C1 segment of cervical spinal cord (tissue), 14 donors: ENCODE results near the gene CHRNA4.
"Not testable (repeated sequence)": the region's sequence is repeated elsewhere in the genome, so short reads cannot be mapped to it uniquely, and the experiment has no call there.

Experiments
- DNase-seq, 14 donors: peaks; one replicate each; lab custom pipeline; 2025; lab: John Stamatoyannopoulos, UW

CHRNA4 gene

DNA sequence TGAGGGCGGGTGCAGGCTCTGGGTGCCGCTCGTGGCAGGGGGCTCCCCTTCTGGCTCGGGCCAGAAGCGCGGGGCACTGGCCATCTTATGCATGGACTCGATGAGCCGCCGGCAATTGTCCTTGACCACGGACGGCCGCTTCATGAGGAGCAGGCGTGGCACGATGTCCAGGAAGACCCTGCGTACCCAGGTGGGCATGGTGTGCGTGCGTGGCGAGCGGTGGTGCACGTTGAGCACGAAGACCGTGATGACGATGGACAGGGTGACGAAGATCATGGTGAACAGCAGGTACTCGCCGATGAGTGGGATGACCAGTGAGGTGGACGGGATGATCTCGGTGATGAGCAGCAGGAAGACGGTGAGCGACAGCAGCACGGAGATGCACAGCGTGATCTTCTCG is 11.0 kb downstream of the CHRNA4 start:
- DNase-seq: no peak

DNA sequence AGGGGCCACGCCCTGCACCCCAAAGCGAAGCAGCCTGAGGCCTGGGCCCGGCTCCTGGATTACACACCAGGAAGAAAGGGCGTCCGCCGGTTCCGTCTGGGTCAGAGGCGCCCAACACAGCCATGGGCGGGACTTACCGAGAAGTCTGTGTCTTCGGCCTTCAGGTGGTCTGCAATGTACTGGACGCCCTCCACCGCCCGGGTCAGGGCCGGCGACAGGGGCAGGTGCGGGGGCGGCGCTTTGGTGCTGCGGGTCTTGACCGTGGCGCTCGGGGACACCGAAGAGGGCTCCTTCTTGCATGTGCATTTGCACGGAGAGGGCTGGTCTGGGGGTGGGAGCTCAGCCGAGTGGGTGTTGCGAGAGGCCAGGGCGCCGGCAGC is 11.6 kb downstream of the CHRNA4 start:
- DNase-seq: no peak

DNA sequence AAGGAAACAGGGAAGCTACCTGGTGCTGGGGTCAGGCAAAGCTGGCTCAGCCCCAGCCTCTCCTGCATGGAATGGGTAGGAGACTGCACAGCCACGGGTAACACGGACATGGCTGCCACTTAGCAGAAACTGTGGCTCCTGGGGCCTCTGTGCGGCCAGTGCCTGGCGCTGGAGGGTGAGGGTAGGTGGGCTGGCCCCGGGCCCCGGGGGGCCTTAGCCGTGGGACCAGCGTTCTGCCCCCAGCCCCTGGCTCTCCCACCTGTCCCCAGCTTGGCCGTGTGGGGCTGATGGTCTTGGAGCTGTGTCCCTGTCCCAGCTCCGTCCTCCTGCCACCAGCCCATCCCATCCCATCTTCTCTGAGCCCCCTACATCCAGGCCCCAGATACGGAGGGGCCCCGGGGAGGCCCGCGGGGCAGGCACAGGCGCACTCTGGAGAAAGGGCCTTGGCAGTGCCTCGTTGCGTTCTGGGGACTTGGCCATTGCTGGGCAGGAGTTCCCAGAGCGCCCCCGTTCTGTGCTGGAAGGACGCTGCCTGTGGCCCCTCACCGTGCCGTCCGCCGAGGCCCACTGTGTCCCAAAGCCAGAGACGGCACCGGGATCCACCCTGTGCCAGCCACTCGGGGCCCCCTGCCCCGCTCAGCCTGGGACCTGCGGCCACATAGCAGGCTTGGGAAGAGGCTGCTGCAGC is 12.2 kb downstream of the CHRNA4 start:
- no peak for DNase-seq

DNA sequence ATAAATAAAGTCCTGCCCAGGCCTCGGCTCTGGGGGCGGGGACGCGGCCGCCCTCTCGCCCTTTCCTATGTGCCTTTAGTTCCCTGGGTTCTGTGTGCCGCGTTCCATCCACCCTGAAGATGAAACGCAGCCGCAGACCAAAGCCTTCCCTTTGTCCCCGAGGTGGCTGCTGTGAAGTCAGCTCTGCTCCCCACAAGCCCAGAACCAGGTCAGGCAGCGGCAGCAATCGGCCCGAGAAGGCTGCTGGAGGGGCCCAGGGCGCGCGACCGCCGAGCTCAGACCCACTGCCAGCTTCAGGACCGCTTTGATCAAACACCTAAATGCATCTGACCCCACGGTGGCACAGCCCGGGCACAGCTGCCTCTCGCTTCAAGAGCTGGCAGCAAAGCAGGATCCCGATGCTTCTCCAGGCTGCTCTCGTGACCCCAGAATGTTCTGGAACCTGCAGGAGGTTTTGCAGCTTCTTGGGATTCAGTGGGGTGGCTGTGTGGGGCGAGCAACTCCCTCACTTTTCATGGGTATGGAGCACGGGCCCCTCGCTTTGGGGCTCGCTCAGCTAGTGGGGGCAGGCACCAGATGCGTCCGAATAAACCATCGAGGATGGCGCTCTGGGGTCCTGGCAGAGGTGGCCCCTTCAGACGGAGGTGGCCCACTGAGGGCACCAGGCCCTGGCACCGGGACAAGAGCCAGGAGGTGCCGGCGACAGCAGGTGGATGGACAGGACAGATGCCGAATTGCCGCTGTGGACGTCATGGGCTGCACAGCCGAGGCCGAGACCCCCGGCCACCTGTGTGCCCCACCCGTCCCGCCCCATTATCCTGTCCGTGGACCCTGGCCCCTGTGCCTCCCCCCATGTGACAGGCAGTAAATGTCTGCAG is 13.0 kb downstream of the CHRNA4 start:
- no peak for DNase-seq

DNA sequence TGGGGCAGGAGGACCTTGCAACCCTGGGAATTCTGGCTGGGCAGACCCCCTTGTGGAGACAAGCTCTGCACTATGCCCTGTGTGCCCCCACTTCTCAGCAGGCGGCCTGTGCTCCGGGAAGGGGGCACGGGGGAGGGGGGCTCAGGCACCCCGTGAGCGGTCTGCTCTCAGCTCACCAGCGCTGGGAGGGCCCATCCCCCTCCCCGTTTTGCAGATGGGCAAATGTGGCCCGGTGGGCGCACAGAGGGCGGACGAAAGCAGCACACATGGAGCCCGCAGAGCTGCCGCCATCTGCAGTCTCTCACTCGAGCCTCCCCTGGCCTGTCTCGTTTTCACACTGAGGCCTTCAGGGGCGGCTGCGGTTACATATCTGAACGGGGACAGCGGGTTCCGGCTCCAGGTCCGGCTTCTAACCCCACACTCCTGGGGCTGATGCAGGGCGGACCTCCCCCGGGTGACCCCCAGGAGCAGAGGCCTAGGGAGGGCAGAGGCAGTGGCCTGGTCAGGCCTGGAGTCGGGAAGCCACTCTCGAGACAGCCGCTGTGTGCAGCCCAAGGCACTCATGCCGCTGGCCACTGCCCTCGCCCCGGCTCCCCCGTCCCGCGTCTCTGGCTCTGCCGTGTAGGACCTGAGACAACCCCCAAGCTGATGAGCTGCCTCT is 13.9 kb downstream of the CHRNA4 start:
- DNase-seq: no peak

DNA sequence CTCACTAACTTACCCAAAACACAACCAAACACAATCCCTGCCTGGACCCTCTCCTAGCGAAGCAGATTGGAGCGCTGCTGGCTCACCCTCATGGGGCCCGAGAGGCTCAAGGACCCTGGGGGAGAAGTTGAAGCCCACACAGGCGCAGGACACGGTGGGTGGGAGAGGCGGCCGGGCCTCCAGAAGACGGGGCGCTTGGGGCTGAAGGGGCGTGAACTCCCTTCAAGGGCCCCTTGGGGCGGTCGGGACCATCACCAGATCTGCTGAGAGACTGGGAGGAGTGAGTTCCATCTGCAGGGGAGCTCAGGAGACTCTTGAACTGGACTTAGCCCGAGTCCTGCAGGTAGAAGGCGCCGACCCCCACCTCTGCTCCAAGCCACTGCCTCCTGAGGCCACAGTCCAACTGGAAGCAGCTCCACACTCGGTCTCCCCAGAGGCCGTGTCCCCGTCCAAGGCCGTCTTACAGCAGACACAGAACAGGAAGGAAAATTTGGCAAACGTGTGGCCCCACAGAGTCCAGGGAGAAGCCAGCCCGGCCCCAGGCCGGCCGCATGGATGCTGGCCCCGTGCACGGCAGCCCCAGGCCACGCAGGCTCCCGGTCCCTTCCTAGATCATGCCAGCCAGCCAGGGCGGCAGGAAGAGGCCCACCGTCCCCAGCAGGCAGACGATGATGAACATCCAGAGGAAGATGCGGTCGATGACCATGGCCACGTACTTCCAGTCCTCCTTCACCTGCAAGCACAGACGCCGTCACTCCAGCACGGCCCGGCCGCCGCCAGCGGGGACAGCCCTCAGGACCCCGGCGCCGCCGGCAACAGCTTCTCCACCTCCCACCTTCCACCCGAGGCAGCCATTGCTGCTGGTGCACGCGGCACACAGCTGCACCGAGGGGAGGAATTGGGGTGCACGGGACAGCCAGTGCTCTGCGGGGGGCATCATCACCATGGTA is 14.7 kb downstream of the CHRNA4 start:
- no peak for DNase-seq

DNA sequence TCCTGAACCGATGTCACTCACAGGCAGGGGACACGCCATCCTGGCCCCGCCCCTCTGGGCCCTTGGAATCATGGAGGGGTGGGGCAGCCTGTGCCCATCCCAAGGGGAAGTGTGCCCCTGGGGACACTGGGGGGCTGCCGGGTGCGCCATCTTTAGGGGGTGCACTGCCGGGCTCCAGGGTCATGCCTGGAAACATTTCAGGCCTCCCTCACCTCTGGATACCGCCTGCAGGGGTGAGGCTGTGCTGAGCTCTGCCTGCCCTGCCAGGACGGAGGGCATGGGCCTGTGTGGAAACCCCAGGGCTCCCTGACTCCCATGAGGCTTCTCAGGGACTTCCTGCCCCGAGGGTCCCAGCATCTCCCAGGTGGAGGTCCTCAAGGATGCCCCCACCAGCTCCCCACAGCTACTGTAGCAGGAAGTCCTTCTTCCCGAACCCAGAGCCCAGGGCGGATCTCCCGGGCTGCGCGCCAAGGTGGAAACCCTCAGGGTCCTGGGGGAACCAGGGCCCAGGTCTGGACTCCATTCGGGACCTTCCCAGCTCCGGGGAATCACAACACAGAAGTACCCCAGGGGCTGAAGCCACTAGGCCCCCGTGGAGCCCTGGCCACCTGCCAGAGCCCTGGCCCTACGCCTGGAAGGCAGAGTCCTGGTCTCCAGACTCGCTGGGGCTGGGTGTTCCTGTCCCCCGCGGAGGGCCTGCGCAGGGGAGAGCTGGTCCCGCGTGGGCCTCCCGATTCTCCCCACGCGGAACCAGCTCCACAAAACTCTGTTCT is 15.6 kb downstream of the CHRNA4 start:
- DNase-seq: peak in 1 of 14 donors; percentile 49

DNA sequence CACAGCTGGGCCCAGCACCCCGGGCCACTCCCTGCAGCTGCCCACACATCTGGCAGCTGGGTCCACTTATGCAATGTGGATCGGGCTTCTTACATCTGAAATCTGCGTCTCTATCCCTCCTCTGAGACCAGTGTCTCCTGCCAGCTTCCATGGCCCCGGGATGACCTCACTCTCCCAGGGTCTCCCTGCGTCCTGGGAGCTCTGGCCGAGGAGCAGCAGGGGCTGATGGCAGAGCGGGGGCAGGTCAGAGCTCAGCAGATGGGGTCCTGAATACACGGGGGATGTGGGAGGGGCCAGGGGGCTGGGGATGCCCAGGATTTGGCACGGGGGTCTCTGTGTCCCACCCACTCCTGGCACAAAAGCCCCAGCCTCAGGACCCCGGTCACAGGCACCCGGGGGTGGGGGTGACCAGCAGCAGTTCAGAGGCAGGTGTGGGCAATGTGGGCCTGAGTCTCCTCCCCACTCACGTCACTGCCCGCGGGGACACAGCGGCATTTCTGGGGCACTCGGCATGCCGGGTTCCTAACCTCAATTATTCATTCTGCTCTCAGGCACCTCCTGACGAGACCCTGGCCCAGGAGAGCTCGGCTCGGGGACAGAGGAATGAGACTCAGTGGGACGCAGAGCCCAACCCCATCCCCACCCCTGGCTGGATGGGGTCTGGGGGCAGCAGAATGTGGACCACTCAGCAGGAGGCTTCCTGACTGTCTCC is 16.4 kb downstream of the CHRNA4 start:
- DNase-seq: no peak

DNA sequence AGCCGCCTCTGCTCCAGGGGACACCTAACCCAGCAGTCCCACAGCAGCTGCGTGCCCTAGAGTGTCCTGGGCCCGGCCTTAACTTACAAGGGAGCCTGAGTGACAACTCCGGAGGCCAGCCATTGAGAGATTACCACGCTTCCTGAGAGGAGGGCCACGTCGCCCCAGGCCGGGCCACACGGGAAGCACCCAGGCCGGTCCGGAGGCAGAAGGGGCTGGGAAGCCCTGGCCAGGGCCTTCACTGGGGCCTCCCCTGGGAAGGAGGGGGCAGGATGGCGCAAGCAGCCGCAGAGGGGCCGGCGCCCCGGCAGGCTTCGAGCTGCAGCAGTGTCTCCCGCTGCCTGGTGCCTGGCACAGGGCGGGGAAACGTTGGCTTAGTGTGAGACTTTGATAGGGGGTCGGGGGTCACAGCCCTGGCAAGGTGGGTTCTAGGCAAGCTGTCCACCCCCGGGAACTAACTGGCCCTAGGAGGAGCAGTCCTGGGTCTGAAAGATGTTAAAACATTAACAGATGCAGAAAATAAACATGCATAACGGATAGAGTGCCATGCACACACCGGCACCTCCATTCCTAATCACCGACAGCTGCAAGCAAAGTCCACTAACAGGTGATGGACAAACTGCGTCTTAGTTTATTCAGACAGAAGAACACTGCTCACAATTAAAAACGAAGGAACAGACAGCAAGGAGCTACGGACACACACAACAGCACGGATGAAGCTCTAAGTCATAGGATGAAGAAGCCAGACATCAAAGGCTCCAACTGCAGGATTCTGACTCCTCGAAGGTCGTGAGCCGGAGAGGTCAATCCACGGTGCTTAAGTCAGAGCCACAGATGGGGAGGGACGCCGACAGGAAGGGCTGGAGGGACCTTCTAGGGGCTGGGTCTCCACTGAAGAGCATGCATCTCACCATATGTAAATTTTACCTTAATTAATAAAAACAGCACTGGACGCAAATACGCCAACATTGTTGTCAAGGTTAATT is 17.4 kb downstream of the CHRNA4 start:
- no peak for DNase-seq

DNA sequence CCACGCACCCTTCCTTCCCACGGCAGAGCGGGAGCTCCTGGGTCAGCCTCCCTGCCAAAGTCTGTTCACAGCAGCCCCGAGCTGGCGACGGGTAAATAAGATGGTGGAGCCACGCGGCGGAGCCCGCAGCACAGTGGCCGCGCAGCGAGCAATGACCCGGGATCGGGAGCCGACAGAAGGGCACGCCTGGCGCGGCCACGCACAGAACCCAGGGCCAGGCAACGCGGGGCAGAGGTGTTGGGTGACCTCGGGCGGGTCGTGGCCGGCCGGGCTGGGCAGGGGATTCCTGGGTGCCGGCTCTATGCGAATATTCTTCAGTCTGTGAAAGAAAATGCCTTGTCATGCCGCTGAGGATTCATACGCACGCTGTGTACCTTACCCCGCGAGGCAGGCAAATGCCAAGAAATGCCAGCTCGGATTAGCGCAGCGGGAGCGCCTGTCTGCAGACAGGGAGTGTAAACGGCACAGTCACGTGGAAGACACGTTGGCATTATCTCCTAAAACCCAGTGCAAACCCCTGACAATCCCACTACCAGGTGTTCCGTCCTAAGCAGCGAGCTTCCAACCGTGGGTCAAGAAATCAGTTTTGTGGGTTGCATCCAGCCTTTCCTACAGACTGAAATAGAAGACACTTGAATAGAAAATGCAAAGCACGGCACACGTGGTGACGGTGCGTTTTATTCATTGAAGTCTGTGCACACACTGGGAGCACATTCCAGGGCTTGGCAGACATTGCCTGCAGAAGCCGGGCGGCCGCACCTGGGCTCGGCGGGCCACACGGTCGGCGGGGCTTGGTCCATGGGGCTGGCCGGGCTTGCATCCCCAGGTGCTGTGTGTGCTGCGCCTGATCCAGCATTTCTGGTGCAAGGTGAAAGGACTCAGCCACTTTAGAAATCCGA is 18.3 kb downstream of the CHRNA4 start:
- DNase-seq: peak in 1 of 14 donors; percentile 84

DNA sequence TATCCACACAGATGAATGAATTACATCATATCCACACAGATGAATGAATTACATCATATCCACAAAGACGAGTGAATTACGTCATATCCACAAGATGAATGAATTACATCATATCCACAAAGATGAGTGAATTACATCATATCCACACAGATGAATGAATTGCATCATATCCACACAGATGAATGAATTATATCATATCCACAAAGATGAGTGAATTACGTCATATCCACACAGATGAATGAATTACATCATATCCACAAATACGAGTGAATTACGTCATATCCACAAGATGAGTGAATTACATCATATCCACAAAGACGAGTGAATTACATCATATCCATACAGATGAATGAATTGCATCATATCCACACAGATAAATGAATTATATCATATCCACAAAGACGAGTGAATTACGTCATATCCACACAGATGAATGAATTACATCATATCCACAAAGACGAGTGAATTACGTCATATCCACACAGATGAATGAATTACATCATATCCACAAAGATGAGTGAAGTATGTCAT is 20.9 kb downstream of the CHRNA4 start:
- not testable (repeated sequence) for DNase-seq

DNA sequence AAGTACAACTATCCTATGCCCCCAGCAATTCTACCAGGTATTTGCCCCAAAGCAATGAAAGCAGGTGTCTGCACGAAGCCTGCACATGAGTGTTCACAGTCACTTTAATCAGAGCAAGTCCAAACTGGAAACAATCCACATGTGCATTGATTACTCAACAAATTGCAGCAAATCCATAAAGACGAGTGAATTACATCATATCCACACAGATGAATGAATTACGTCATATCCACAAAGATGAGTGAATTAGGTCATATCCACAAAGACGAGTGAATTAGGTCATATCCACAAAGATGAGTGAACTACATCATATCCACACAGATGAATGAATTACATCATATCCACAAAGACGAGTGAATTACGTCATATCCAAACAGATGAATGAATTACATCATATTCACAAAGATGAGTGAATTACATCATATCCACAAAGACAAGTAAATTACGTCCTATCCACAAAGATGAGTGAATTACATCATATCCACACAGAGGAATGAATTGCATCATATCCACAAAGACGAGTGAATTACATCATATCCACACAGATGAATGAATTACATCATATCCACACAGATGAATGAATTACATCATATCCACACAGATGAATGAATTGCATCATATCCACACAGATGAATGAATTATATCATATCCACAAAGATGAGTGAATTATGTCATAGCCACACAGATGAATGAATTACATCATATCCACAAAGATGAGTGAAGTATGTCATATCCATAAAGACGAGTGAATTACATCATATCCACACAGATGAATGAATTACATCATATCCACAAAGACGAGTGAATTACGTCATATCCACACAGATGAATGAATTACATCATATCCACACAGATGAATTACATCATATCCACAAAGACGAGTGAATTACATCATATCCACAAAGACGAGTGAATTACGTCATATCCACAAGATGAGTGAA is 21.7 kb downstream of the CHRNA4 start:
- DNase-seq: not testable (repeated sequence)

DNA sequence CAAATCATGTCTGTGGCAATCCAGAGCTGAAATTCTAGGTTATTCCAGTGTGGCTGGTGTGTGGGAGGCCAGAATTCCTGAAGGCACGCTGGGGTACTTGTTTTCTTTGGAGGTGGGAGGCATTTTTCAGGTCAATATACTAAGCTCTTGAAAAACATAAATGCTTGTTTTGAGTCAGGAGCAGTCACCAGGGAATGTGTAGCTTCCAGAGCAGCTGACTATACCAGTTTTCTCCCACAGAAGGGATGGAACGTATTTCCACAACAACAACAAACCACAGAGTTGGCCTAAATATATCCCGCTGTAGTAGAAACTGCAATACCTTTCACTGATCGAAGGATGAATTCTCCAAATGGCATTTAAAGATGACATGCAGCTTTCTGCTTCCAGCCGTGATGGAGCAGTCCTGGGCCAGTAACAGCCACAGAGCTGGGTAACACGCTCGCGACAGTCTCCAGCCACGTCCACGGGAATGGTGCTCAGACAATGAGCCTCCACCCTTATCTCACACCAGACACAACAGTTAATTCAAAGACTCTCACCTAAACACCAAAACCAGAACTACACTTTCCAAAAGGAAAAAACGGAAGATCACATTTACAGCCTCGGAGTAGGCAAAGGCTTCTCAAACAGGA is 23.2 kb downstream of the CHRNA4 start:
- DNase-seq: no peak

DNA sequence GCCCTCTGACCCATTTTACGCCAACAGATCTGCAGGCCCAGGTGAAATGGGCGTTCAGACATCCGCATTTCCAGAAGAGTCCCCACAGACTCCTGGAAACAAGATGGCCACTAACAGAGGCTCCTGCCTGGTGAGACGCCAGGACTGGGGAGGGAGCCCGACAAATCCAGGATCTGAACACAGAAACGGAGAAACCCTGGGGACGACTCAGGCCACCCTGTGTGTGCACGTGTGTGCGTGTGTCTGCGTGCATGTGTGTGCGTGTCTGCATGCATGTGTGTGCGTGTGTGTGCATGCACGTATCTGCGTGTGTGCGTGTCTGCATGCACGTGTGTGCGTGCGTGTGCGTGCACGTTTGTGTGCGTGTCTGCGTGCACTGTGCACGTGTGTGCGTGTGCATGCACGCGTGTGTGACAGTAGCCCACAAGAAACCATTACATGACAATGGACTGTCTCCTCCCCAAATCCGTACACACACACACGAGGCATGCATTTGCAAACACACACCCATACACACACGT is 24.9 kb downstream of the CHRNA4 start:
- DNase-seq: no peak

DNA sequence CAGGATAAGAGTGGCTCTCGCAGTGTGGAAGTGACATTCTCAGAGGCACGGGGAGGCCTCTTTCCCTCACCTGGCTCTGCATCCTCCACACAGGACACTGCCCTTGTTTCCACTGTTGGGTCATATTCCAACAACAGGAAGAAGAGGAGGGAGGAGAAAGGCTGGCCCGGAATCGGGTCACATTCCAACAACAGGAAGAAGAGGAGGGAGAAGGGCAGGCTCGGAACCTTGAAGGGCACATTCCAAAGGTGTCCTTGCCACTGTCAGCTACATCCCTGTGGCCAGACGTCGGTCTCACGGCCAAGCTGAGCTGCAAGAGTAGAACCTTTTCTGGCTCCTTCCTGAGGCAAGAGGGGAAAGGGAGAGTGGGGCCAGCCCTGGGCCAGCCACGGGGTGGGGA is 25.4 kb downstream of the CHRNA4 start:
- DNase-seq: no peak
